Nasal cavity respiratory epithelium epithelial cell of viscerocranial mucosa (primary cell): ENCODE measurements around the gene OSBPL9. TPM values are rescaled to one million over a fixed set of nuclear protein-coding genes. Genes with fewer than 3 reads are reported as not detected.

Experiments
- total RNA-seq: library from RNA; depleted of rRNA; stranded (reverse); fragments of >200 nt; gene quantifications from 2 replicates; pipeline ENCODE4 v1.2.3, GENCODE V29; 2014

OSBPL9 gene
- 76.9 and 111 TPM in 2 replicates for total RNA-seq

GRCh38 chr1:51616903-51617708 is at the start of gene OSBPL9:
Gene OSBPL9, plus strand, starts transcription at chr1:51617092. Its CDS starts 19 bp downstream, at chr1:51617111.

Other genes with a start within 250 kb of the OSBPL9 start
- 37.9 and 42.5 TPM in 2 replicates for gene EPS15, start 97.8 kb upstream of the OSBPL9 start, total RNA-seq